Panc1 (cell line): ENCODE measurements around the gene NPFF. TPM values are rescaled to one million over a fixed set of nuclear protein-coding genes. Genes with fewer than 3 reads are reported as not detected.

Experiments used
- ATAC-seq: fragments of 200-7000 bp; cut with Tn5 transposase; 2 replicates; pipeline ENCODE4 v1.9.1; 2020; ENCODE audit warnings: mild to moderate bottlenecking, moderate library complexity
- BruUV-seq: library from RNA; stranded (reverse); fragments of 400-500 nt; replicated peaks from 2 replicates; lab custom pipeline; 2021; lab: Mats Ljungman, UMichigan
- CTCF ChIA-PET: fragments of 300-600 bp; sonication (Branson Sonifier 250); formaldehyde crosslinking; loops from one replicate; lab custom pipeline; 2022; ENCODE audit warnings: antibody characterized with exemption; lab: Charles Lee
- POLR2A ChIA-PET: fragments of 300-600 bp; sonication (Branson Sonifier 250); formaldehyde crosslinking; loops from one replicate; lab custom pipeline; 2022; ENCODE audit warnings: antibody characterized with exemption; lab: Charles Lee
- DNase-seq: peaks from one replicate; pipeline ENCODE4 v3.0.0-alpha.2; 2010; ENCODE audit warnings: low read depth, low spot score
- H3K27ac ChIP-seq: 2 replicates; pipeline ENCODE4 v1.5.1; 2011; ENCODE audit warnings: mild to moderate bottlenecking, low read length, inconsistent platforms
- H3K27me3 ChIP-seq: fragments of 200-500 bp; sonication (Bioruptor generic); 2 replicates; pipeline ENCODE4 v1.6.0; 2014; ENCODE audit warnings: low read length, inconsistent platforms; ENCODE audit not compliant: control insufficient read depth, insufficient read depth
- H3K36me3 ChIP-seq: fragments of 200-500 bp; sonication (Bioruptor generic); 2 replicates; pipeline ENCODE4 v1.5.1; 2014; ENCODE audit warnings: inconsistent platforms, mild to moderate bottlenecking, low read length, moderate library complexity; ENCODE audit not compliant: control insufficient read depth, insufficient read depth
- H3K4me1 ChIP-seq: 2 replicates; pipeline ENCODE4 v1.5.1; 2011; ENCODE audit warnings: inconsistent platforms, mild to moderate bottlenecking, low read length, moderate library complexity; ENCODE audit not compliant: control insufficient read depth, insufficient read depth
- H3K4me3 ChIP-seq, 2 experiments: 2 replicates each; pipeline ENCODE4 v1.5.1; 2011 to 2012; ENCODE audit warnings: low read depth in 2 of 2, low read length in 2 of 2, mild to moderate bottlenecking in 2 of 2, inconsistent platforms in 1 of 2, moderate library complexity in 1 of 2
- H3K9me3 ChIP-seq: fragments of 200-500 bp; sonication (Bioruptor generic); 2 replicates; pipeline ENCODE4 v1.5.1; 2014; ENCODE audit warnings: low read depth, mild to moderate bottlenecking, inconsistent platforms, low read length, moderate library complexity; ENCODE audit not compliant: control insufficient read depth, insufficient read depth
- POLR2AphosphoS5 ChIP-seq: IDR thresholded peaks from 2 replicates; pipeline ENCODE4 v1.6.1; 2012; ENCODE audit warnings: mild to moderate bottlenecking, low read depth, low read length, moderate library complexity
- SIN3A ChIP-seq: IDR thresholded peaks from 2 replicates; pipeline ENCODE4 v1.6.1; 2012; ENCODE audit warnings: low read depth, mild to moderate bottlenecking, low read length, moderate library complexity, borderline replicate concordance; ENCODE audit not compliant: insufficient read depth
- TCF7L2 ChIP-seq: IDR thresholded peaks from 2 replicates; pipeline ENCODE4 v1.6.1; 2011; ENCODE audit warnings: mild to moderate bottlenecking, low read depth, low read length, inconsistent platforms
- in situ Hi-C: cut with HindIII; loops from 2 replicates; pipeline ENCODE4 v1.10.0; 2016; ENCODE audit warnings: low sequenced_read_pairs, low pct_unique_long_range_greater_than_20kb
- intact Hi-C: fragments of 100-400 bp; cut with micrococcal nuclease; formaldehyde crosslinking; loops from one replicate; pipeline ENCODE4 v1.10.0; 2022; ENCODE audit not compliant: unreplicated experiment
- total RNA-seq: library from RNA; stranded (reverse); gene quantifications from one replicate; pipeline ENCODE4 v1.2.1, GENCODE V29; 2021; ENCODE audit not compliant: unreplicated experiment
- TF ChIP-seq, protein P1 (sequence below), 2 experiments: IDR thresholded peaks; 2 replicates each; pipeline ENCODE4 v1.6.1; 2011 to 2012; ENCODE audit warnings: low read depth in 2 of 2, control low read depth in 1 of 2, low read length in 1 of 2, mild to moderate bottlenecking in 1 of 2, moderate library complexity in 1 of 2; ENCODE audit not compliant: insufficient read depth in 1 of 2
- TF ChIP-seq, protein P2 (sequence below): fragments of 450-650 bp; IDR thresholded peaks from 2 replicates; pipeline ENCODE4 v1.5.1; 2017; ENCODE audit warnings: mild to moderate bottlenecking

Gene NPFF
- total RNA-seq, 1 experiment from 2014 or later: not detected

GRCh38 chr12:53485955-53486735 is 21.1 kb downstream of the NPFF start:
- no peak overlapping the region for H3K27ac ChIP-seq
- ATAC-seq (no peak), DNase-seq (no peak)
- BruUV-seq: no TSS peak
- H3K9me3 ChIP-seq: no peaks in the 10 kb centered on the region
- in situ Hi-C loops (no loop called here), intact Hi-C loops (no loop called here)
- ChIA-PET POLR2A (no interaction called here), CTCF (no interaction called here)
- no peak overlapping the region for H3K4me3 ChIP-seq
- TF ChIP-seq TCF7L2 (no peak), POLR2AphosphoS5 (no peak; the same call in 1 of the 2 replicates), SIN3A (no peak)
- TF ChIP-seq, protein P1, sequence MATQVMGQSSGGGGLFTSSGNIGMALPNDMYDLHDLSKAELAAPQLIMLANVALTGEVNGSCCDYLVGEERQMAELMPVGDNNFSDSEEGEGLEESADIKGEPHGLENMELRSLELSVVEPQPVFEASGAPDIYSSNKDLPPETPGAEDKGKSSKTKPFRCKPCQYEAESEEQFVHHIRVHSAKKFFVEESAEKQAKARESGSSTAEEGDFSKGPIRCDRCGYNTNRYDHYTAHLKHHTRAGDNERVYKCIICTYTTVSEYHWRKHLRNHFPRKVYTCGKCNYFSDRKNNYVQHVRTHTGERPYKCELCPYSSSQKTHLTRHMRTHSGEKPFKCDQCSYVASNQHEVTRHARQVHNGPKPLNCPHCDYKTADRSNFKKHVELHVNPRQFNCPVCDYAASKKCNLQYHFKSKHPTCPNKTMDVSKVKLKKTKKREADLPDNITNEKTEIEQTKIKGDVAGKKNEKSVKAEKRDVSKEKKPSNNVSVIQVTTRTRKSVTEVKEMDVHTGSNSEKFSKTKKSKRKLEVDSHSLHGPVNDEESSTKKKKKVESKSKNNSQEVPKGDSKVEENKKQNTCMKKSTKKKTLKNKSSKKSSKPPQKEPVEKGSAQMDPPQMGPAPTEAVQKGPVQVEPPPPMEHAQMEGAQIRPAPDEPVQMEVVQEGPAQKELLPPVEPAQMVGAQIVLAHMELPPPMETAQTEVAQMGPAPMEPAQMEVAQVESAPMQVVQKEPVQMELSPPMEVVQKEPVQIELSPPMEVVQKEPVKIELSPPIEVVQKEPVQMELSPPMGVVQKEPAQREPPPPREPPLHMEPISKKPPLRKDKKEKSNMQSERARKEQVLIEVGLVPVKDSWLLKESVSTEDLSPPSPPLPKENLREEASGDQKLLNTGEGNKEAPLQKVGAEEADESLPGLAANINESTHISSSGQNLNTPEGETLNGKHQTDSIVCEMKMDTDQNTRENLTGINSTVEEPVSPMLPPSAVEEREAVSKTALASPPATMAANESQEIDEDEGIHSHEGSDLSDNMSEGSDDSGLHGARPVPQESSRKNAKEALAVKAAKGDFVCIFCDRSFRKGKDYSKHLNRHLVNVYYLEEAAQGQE (IDR thresholded peaks at IDR 0.05; ENCODE audit: insufficient read depth in 1 of 2, low read depth in 2 of 2, low read length in 1 of 2): no peak
- TF ChIP-seq, protein P2, sequence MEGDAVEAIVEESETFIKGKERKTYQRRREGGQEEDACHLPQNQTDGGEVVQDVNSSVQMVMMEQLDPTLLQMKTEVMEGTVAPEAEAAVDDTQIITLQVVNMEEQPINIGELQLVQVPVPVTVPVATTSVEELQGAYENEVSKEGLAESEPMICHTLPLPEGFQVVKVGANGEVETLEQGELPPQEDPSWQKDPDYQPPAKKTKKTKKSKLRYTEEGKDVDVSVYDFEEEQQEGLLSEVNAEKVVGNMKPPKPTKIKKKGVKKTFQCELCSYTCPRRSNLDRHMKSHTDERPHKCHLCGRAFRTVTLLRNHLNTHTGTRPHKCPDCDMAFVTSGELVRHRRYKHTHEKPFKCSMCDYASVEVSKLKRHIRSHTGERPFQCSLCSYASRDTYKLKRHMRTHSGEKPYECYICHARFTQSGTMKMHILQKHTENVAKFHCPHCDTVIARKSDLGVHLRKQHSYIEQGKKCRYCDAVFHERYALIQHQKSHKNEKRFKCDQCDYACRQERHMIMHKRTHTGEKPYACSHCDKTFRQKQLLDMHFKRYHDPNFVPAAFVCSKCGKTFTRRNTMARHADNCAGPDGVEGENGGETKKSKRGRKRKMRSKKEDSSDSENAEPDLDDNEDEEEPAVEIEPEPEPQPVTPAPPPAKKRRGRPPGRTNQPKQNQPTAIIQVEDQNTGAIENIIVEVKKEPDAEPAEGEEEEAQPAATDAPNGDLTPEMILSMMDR: no peak
- peaks cover 4% of the 10 kb centered on the region; the same call in 1 of the 2 replicates for H3K36me3 ChIP-seq
- no peaks in the 10 kb centered on the region for H3K27me3 ChIP-seq
- peaks cover 2% of the 10 kb centered on the region; the same call in 1 of the 2 replicates for H3K4me1 ChIP-seq

- TF ChIP-seq SIN3A: no peak
- TF ChIP-seq, protein P2: no peak
- TF ChIP-seq, protein P1 (IDR thresholded peaks at IDR 0.05; ENCODE audit: insufficient read depth in 1 of 2, low read depth in 2 of 2, low read length in 1 of 2): no peak
- no peak; the same call in 1 of the 2 replicates for TF ChIP-seq POLR2AphosphoS5
- no peak for TF ChIP-seq TCF7L2
- ATAC-seq (no peak), DNase-seq (no peak)
- ChIA-PET CTCF (no interaction called here), POLR2A (no interaction called here)
- Histone ChIP-seq H3K9me3 (no peaks in the 10 kb centered on the region), H3K4me3 (no peak overlapping the region), H3K27me3 (no peaks in the 10 kb centered on the region), H3K4me1 (peaks cover 9% of the 10 kb centered on the region), H3K27ac (no peak overlapping the region), H3K36me3 (peaks cover 12% of the 10 kb centered on the region)
- in situ Hi-C loops: no loop called here
- intact Hi-C loops: no loop called here
- BruUV-seq: no TSS peak
These were observed 22.4 kb downstream of the NPFF start for GRCh38 chr12:53484686-53485575.
